Globus pallidus (tissue), 1 donor: Measurements from ENCODE around the gene AFF1.
A peak's percentile ranks its signal among the peaks of the same experiment; 100 is the strongest.
"Not testable (repeated sequence)": the region's sequence is repeated elsewhere in the genome, so short reads cannot be mapped to it uniquely, and the experiment has no call there.

Experiments used
- DNase-seq: peaks from one replicate; pipeline ENCODE4 v3.0.0-alpha.2; 2015; ENCODE audit warnings: low spot score

The AFF1 gene

GRCh38 chr4:87057835-87058355 lies 123.1 kb downstream of the AFF1 start:
- DNase-seq, result no peak

- peak; percentile 74 for DNase-seq
Observed at GRCh38 chr4:87058356-87059073, 123.7 kb downstream of the AFF1 start.

- DNase-seq, result no peak
Observed at GRCh38 chr4:87060957-87061356, 126.1 kb downstream of the AFF1 start.

- DNase-seq, result no peak
Observed at GRCh38 chr4:87065021-87065420, 130.2 kb downstream of the AFF1 start.

GRCh38 chr4:87066403-87067123 lies 131.8 kb downstream of the AFF1 start:
- DNase-seq, result no peak

- DNase-seq, result no peak
Observed at GRCh38 chr4:87067124-87067885, 132.5 kb downstream of the AFF1 start.

GRCh38 chr4:87068583-87069021 lies 133.8 kb downstream of the AFF1 start:
- no peak for DNase-seq

- DNase-seq, result no peak
Observed at GRCh38 chr4:87069037-87069742, 134.4 kb downstream of the AFF1 start.

- DNase-seq, result no peak
Observed at GRCh38 chr4:87071401-87071800, 136.6 kb downstream of the AFF1 start.

- DNase-seq, result not testable (repeated sequence)
Observed at GRCh38 chr4:87072545-87072944, 137.7 kb downstream of the AFF1 start.

- DNase-seq, result peak; percentile 74
Observed at GRCh38 chr4:87073199-87074120, 138.6 kb downstream of the AFF1 start.

GRCh38 chr4:87074121-87074488 lies 139.3 kb downstream of the AFF1 start:
- DNase-seq, result no peak

GRCh38 chr4:87075876-87076275 lies 141.1 kb downstream of the AFF1 start:
- no peak for DNase-seq

- peak; percentile 54 for DNase-seq
Observed at GRCh38 chr4:87076690-87077358, 142.0 kb downstream of the AFF1 start.

- peak; percentile 85 for DNase-seq
Observed at GRCh38 chr4:87077914-87078585, 143.2 kb downstream of the AFF1 start.

- DNase-seq, result peak; percentile 67
Observed at GRCh38 chr4:87078987-87079486, 144.2 kb downstream of the AFF1 start.

- DNase-seq, result no peak
Observed at GRCh38 chr4:87079967-87080366, 145.2 kb downstream of the AFF1 start.

- DNase-seq, result no peak
Observed at GRCh38 chr4:87080462-87080861, 145.7 kb downstream of the AFF1 start.

GRCh38 chr4:87081826-87082225 lies 147.0 kb downstream of the AFF1 start:
- DNase-seq, result no peak
